Mammary epithelial cell (primary cell): ENCODE measurements around the gene TRIM37.

Experiments
- CTCF ChIP-seq, 2 donors: IDR thresholded peaks in 1 of 2; conservative IDR thresholded peaks in 1 of 2; 2 replicates each; pipeline ENCODE4 v1.5.1; 2011 to 2012; ENCODE audit warnings: inconsistent platforms in 2 of 2, low read length in 2 of 2, mild to moderate bottlenecking in 2 of 2, control low read depth in 1 of 2, low read depth in 1 of 2; ENCODE audit not compliant: insufficient read depth in 1 of 2; ENCODE audit errors: extremely low read depth in 1 of 2
- EZH2 ChIP-seq: IDR thresholded peaks from 2 replicates; pipeline ENCODE4 v1.6.1; 2012; ENCODE audit warnings: low read length, inconsistent platforms, borderline replicate concordance

GRCh38 chr17:59106463-59107305, at the start of gene TRIM37:
- peak in 1 of 2 donors; percentile 14 for TF ChIP-seq CTCF (conservative IDR thresholded peaks at IDR 0.05 in 1 of 2, IDR thresholded peaks at IDR 0.05 in 1 of 2; ENCODE audit: extremely low read depth in 1 of 2, insufficient read depth in 1 of 2, low read depth in 1 of 2, low read length in 2 of 2)
- no peak for TF ChIP-seq EZH2
